Gastrocnemius medialis (tissue), 4 donors: ENCODE data around the gene STEAP1B.
"Not testable (repeated sequence)": the region's sequence is repeated elsewhere in the genome, so short reads cannot be mapped to it uniquely, and the experiment has no call there.

ENCODE experiments used
- POLR2A ChIP-seq, 2 donors: fragments of 450-650 bp; IDR thresholded peaks; one replicate each; pipeline ENCODE4 v1.6.1; 2017; ENCODE audit warnings: antibody characterized with exemption in 2 of 2, mild to moderate bottlenecking in 2 of 2, moderate library complexity in 2 of 2
- TF ChIP-seq, protein P1 (sequence below), 5 experiments: fragments of 450-650 bp in 3 of 5; fragments of 200-600 bp in 2 of 5; sonication (generic) in 2 of 5; IDR thresholded peaks in 4 of 5; conservative IDR thresholded peaks in 1 of 5; 1 replicate in 4 of 5; 2 replicates in 1 of 5; pipeline ENCODE4 v1.5.1; 2016 to 2019; ENCODE audit warnings: antibody characterized with exemption in 5 of 5, mild to moderate bottlenecking in 3 of 5, moderate library complexity in 3 of 5

DNA sequence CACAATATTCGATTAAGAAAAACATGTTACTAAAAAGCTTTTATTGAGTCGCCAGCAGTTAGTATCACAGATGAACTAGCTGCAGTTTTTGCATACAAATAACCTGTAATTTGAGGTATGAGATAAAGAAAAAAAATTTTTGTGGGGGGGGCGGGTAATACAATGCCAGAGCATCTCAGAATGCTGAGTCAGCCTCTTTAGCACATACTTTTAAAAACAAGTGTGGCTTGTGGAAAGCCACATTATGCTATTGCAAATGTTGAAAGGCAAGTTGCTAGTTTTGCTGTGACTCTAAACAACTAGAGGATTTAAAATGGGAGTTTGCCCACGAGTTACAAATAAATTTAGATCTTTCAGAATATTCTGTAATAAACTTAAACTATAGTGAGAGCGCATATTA, 2.1 kb upstream of the STEAP1B start:
- TF ChIP-seq, protein P1, sequence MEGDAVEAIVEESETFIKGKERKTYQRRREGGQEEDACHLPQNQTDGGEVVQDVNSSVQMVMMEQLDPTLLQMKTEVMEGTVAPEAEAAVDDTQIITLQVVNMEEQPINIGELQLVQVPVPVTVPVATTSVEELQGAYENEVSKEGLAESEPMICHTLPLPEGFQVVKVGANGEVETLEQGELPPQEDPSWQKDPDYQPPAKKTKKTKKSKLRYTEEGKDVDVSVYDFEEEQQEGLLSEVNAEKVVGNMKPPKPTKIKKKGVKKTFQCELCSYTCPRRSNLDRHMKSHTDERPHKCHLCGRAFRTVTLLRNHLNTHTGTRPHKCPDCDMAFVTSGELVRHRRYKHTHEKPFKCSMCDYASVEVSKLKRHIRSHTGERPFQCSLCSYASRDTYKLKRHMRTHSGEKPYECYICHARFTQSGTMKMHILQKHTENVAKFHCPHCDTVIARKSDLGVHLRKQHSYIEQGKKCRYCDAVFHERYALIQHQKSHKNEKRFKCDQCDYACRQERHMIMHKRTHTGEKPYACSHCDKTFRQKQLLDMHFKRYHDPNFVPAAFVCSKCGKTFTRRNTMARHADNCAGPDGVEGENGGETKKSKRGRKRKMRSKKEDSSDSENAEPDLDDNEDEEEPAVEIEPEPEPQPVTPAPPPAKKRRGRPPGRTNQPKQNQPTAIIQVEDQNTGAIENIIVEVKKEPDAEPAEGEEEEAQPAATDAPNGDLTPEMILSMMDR (IDR thresholded peaks at IDR 0.05 in 4 of 5, conservative IDR thresholded peaks at IDR 0.05 in 1 of 5) = not testable (repeated sequence)
- TF ChIP-seq POLR2A (IDR thresholded peaks at IDR 0.05) = not testable (repeated sequence)
